Sigmoid colon (tissue), 7 donors: ENCODE data around the gene SLC25A44. TPM values are rescaled to one million over a fixed set of nuclear protein-coding genes. Genes with fewer than 3 reads are reported as not detected.
A peak's percentile ranks its signal among the peaks of the same experiment; 100 is the strongest.

Experiments used
- DNase-seq: peaks from one replicate; pipeline ENCODE4 v3.0.0-alpha.2; 2019
- H3K27ac ChIP-seq, 4 donors: fragments of 200-600 bp; sonication (generic); one replicate each; pipeline ENCODE4 v1.5.1; 2016 to 2019; ENCODE audit warnings: mild to moderate bottlenecking in 1 of 4
- H3K27me3 ChIP-seq, 3 donors: fragments of 200-600 bp; sonication (generic); one replicate each; pipeline ENCODE4 v1.5.1; 2019; ENCODE audit warnings: mild to moderate bottlenecking in 1 of 3
- H3K36me3 ChIP-seq, 4 donors: fragments of 200-600 bp; sonication (generic); one replicate each; pipeline ENCODE4 v1.5.1; 2016 to 2019
- H3K4me1 ChIP-seq, 4 donors: fragments of 200-600 bp; sonication (generic); one replicate each; pipeline ENCODE4 v1.5.1; 2017 to 2019
- H3K4me3 ChIP-seq, 4 donors: fragments of 200-600 bp; sonication (generic); one replicate each; pipeline ENCODE4 v1.5.1; 2017 to 2019; ENCODE audit warnings: mild to moderate bottlenecking in 2 of 4, moderate library complexity in 1 of 4
- H3K9me3 ChIP-seq, 4 donors: fragments of 200-600 bp in 3 of 4; sonication (generic) in 3 of 4; one replicate each; pipeline versions ENCODE4 v1.5.1 to v1.6.1; 2013 to 2019
- EP300 ChIP-seq, 4 donors: sonication (generic); formaldehyde crosslinking; IDR thresholded peaks; one replicate each; pipeline ENCODE4 v1.6.1; 2017; ENCODE audit warnings: antibody characterized with exemption in 4 of 4
- POLR2A ChIP-seq, 2 donors: fragments of 450-650 bp; IDR thresholded peaks; one replicate each; pipeline ENCODE4 v1.6.1; 2016; ENCODE audit warnings: antibody characterized with exemption in 2 of 2, mild to moderate bottlenecking in 2 of 2, moderate library complexity in 2 of 2
- POLR2AphosphoS5 ChIP-seq, 4 donors: sonication (generic); formaldehyde crosslinking; IDR thresholded peaks; one replicate each; pipeline ENCODE4 v1.6.1; 2017; ENCODE audit warnings: antibody characterized with exemption in 4 of 4
- WGBS, 2 donors: extraction: QIAGEN DNeasy Blood & Tissue Kit; methylation state at CpG; one replicate each; pipeline ENCODE4 v1.1.7; 2013; 5-methylcytosine and 5-hydroxymethylcytosine counted together
- intact Hi-C: fragments of 100-400 bp; cut with DNase I; formaldehyde crosslinking; loops from one replicate; pipeline ENCODE4 v1.15.1; 2023
- polyA plus RNA-seq, 3 donors: library from polyadenylated mRNA; stranded (reverse); fragments of 200-250 nt; gene quantifications; one replicate each; pipeline ENCODE4 v1.2.3, GENCODE V29; 2013
- total RNA-seq, 4 donors: library from RNA; depleted of rRNA; stranded (reverse); fragments of >200 nt; gene quantifications; one replicate each; pipeline ENCODE4 v1.1.0, GENCODE V29; 2016
- TF ChIP-seq, protein P1 (sequence below), 4 experiments: fragments of 450-650 bp in 3 of 4; fragments of 200-600 bp in 1 of 4; IDR thresholded peaks; one replicate each; pipeline ENCODE4 v1.5.1; 2016 to 2019; ENCODE audit warnings: antibody characterized with exemption in 4 of 4, mild to moderate bottlenecking in 3 of 4, moderate library complexity in 2 of 4
- donor health status: healthy with polysubstance abuse.
- donor health status: Bipolar disorder and iron deficiency.
- donor health status: healthy.

SLC25A44 gene, protein sequence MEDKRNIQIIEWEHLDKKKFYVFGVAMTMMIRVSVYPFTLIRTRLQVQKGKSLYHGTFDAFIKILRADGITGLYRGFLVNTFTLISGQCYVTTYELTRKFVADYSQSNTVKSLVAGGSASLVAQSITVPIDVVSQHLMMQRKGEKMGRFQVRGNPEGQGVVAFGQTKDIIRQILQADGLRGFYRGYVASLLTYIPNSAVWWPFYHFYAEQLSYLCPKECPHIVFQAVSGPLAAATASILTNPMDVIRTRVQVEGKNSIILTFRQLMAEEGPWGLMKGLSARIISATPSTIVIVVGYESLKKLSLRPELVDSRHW
- total RNA-seq: 10 to 100 TPM in 1 of 4 donors, 1 to 10 TPM in 3; 8.6 to 13.3 (median 9.4) TPM
- 10 to 100 TPM in 2 of 3 donors, 1 to 10 TPM in 1; 7.8 to 15.3 (median 11.8) TPM for polyA plus RNA-seq

DNA sequence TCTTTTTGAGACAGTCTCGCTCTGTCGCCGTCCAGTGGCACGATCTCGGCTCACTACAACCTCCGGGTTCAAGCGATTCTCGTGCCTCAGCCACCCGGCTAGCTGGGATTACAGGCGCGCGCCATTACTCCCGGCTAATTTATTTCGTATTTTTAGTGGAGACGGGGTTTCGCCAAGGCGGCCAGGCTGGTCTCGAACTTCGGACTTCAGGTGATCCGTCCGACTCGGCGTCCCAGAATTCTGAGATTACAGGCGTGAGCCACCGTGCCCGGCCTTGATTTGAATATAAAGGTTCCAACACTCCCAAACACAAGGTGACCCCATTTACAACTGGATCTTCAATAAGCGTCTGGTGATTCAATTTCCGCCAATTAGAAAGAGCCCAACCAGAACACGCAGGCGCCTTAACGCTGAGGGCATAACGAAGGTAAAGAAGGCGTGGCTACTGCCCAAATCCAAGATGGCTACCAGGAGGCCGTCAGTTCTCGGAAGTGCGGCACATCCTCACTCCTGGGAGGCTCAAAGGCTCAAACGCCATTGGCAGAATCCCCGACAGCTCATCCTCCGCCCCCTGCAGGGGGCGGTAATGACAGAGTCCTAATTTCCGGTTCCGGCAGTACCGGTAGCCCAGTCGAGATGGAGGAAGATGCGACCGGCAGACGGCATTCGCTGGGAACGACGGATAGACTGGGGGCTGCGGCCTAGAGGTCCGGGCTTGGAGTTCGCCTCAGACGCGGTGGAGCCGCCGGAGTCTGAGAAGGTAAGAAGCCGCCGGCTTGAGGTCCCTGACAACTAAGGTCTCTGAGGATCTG is at the start of gene SLC25A44:
TSS of gene SLC25A44 (plus strand) at position 617 of the 812 bp plus-strand sequence. CDS start 5,744 bp downstream, outside the sequence.
- Histone ChIP-seq H3K9me3 (no peaks in the 10 kb centered on the region), H3K4me1 (peaks cover 0 to 29% (median 17%) of the 10 kb centered on the region in 4 donors), H3K27ac (peak within 1 kb of the TSS; percentile 82 to 85 (median 85)), H3K4me3 (peak within 1 kb of the TSS; percentile 75 to 91 (median 86)), H3K27me3 (no peaks in the 10 kb centered on the region), H3K36me3 (no peaks in the 10 kb centered on the region)
- intact Hi-C loops: loop anchor here (1.0 to 10.0 kb wide), 3 partner anchors 19 to 941 kb away; partner anchors contain the start of genes ETV3 and PMF1
- TF ChIP-seq POLR2A (IDR thresholded peaks at IDR 0.05): peak in 1 of 2 donors; percentile 56
- peak in 1 of 4 donors; percentile 12 for TF ChIP-seq EP300 (IDR thresholded peaks at IDR 0.05)
- TF ChIP-seq POLR2AphosphoS5 (IDR thresholded peaks at IDR 0.05): peak; percentile 63 to 87 (median 86)
- TF ChIP-seq, protein P1, sequence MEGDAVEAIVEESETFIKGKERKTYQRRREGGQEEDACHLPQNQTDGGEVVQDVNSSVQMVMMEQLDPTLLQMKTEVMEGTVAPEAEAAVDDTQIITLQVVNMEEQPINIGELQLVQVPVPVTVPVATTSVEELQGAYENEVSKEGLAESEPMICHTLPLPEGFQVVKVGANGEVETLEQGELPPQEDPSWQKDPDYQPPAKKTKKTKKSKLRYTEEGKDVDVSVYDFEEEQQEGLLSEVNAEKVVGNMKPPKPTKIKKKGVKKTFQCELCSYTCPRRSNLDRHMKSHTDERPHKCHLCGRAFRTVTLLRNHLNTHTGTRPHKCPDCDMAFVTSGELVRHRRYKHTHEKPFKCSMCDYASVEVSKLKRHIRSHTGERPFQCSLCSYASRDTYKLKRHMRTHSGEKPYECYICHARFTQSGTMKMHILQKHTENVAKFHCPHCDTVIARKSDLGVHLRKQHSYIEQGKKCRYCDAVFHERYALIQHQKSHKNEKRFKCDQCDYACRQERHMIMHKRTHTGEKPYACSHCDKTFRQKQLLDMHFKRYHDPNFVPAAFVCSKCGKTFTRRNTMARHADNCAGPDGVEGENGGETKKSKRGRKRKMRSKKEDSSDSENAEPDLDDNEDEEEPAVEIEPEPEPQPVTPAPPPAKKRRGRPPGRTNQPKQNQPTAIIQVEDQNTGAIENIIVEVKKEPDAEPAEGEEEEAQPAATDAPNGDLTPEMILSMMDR (IDR thresholded peaks at IDR 0.05): peak in 3 of 4 experiments; percentile 31 to 48 (median 45)
- WGBS, 2 donors: 1 to 6% methylated on average over 59 of the region's 59 CpGs
- peak; percentile 99 for DNase-seq

DNA sequence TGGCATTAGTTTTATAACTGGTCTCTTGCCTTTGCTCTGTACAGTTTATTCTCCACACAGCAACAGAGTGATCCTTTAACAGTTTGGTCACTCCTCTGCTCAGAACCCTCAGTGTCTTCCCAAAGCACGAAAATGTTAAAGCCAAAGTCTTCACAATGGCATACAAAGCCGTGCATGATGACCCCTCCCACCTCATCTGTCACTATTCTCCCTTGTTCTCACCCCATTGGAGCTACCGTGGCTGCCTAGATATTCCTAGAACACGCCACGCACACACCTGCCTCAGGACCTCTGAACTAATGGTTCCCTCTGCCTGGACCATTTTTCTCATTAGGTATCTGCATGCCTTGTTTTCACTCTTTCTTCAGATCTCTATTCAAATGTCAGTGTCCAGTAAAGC is 49.2 kb upstream of the SLC25A44 start:
- peaks cover 0 to 54% (median 50%) of the 10 kb centered on the region in 4 donors for H3K4me1 ChIP-seq
- DNase-seq: no peak
- no peak for TF ChIP-seq POLR2A (IDR thresholded peaks at IDR 0.05)
- 52 to 79% methylated on average over 5 of the region's 5 CpGs for WGBS, 2 donors
- intact Hi-C loops: no loop called here
- peaks cover under 1 to 6% (median 3%) of the 10 kb centered on the region in 3 donors for H3K27me3 ChIP-seq
- peak overlapping the region in 2 of 4 donors; percentile 34 to 80 for H3K27ac ChIP-seq
- no peak overlapping the region for H3K4me3 ChIP-seq
- H3K9me3 ChIP-seq: no peaks in the 10 kb centered on the region
- H3K36me3 ChIP-seq: peaks cover 0 to 2% (median under 1%) of the 10 kb centered on the region in 4 donors

DNA sequence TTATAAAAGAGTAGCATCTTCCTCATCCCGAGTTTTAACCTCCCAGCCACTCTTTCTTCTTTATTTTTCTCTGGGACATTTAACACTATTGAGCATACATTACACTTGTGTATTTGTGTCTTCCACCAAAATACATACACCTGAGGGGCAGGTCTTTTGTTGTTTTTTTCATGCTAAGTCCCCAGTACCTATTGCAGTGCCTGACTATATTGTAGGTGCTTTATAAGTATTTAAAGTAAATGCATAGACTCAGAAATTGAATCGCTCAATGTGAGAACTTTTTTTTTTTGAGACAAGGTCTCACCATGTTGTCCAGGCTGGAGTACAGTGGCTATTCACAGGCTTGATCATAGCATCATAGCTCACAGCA is 48.3 kb upstream of the SLC25A44 start:
- Histone ChIP-seq H3K36me3 (no peaks in the 10 kb centered on the region), H3K27ac (peak overlapping the region in 1 of 4 donors; percentile 38), H3K27me3 (peaks cover 5 to 15% (median 12%) of the 10 kb centered on the region in 3 donors), H3K9me3 (no peaks in the 10 kb centered on the region), H3K4me3 (no peak overlapping the region), H3K4me1 (peaks cover 0 to 46% (median 42%) of the 10 kb centered on the region in 4 donors)
- WGBS, 2 donors: 66 to 87% methylated on average over 2 of the region's 2 CpGs
- no peak for DNase-seq
- TF ChIP-seq POLR2A (IDR thresholded peaks at IDR 0.05): no peak
- no peak for TF ChIP-seq EP300 (IDR thresholded peaks at IDR 0.05)
- TF ChIP-seq, protein P1 (IDR thresholded peaks at IDR 0.05): no peak
- no peak for TF ChIP-seq POLR2AphosphoS5 (IDR thresholded peaks at IDR 0.05)
- intact Hi-C loops: loop anchor here (1.0 kb wide), 2 partner anchors 48 to 80 kb away; no protein-coding TSS in a partner anchor

DNA sequence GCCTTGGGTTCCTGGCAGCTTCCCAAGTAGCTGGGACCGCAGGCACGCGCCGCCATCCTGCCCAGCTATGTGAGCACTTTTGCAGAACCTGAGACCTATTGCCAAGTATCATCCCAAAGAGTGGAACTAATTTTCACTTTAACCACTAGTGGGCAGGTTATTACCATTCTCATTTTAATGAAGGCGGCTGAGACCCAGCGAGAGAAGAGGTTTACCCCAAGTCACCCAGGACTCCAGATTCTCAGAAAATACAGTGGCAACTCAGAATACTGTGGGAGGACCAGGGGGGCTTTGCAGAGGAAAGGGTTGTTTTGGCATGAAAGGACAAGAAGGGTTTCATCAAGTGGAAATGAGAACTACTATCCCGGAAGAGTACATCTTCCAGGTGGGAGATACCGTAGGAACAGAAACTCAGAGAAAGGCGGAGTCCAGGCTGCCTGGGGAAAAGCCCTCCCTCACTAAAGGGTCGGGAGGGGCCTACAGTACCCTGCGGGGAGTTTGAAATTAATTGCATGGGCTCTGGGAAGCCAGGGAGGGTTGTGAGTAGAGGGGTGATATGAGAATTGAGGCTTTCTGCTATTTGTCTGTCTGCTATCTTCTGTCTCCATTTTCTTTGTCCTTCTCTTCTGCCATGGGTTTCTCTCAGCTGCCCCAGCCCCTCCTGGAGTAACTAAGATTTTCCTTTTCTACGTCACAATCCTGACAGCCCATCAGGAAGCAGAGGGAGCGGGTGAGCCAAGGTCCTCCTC is 47.7 kb upstream of the SLC25A44 start:
- Histone ChIP-seq H3K9me3 (no peaks in the 10 kb centered on the region), H3K27ac (peak overlapping the region in 1 of 4 donors; percentile 38), H3K4me3 (no peak overlapping the region), H3K36me3 (no peaks in the 10 kb centered on the region), H3K27me3 (peaks cover 5 to 21% (median 18%) of the 10 kb centered on the region in 3 donors), H3K4me1 (peaks cover 0 to 40% (median 36%) of the 10 kb centered on the region in 4 donors)
- WGBS, 2 donors: 13 to 19% methylated on average over 13 of the region's 13 CpGs
- intact Hi-C loops: loop anchor here (1.0 kb wide), 2 partner anchors 47 to 79 kb away; no protein-coding TSS in a partner anchor
- TF ChIP-seq POLR2A (IDR thresholded peaks at IDR 0.05) (no peak), EP300 (IDR thresholded peaks at IDR 0.05) (no peak), POLR2AphosphoS5 (IDR thresholded peaks at IDR 0.05) (peak in 2 of 4 donors; percentile 15 to 22)
- TF ChIP-seq, protein P1 (IDR thresholded peaks at IDR 0.05): peak; percentile 66 to 75 (median 72)
- DNase-seq: no peak
